NCI-H2107 treated with DMSO at 0.1 percent for 48 hours (cell line): ENCODE data around the gene SPATA16.

Experiments used
- DNase-seq: peaks from one replicate; lab custom pipeline; 2025; ENCODE audit not compliant: unreplicated experiment; lab: John Stamatoyannopoulos, UW

SPATA16 gene

DNA sequence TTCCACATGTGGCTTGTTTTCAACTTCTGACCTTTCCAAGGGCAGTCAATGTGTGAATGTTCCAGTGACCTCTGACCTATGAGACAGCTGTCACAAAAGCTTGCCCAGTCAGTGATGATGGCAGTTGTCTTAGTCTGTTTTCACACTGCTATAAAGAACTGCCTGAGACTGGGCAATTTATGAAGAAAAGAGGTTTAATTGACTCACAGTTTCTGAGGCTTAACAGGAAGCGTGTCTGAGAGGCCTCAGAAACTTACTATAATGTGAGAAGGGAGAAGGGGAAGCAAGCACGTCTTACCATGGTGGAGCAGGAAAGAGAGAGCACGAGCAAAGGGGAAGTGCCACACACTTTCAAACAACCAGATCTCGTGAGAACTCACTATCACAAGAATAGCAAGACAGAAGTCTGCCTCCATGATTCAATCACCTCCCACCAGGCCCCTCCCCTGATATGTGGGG, 294.9 kb downstream of the SPATA16 start:
- no peak for DNase-seq

DNA sequence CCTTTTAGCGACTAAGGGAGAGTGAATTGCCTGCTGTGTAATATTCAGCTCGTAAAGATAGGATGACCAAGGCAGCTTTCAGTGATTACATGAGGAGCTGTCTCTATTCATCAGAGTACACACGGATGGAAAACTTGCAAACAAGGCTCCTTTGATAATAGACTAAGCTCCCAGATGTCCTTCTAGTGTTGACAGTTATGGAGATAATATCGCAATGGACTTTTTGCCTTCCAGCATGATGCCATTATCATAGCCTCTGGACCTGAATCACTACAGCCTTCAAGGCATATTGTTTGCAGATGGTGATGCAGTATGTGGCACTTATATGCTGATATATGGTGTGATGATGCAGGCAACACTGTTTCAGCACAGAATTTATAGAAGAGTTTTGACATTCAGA, 296.6 kb downstream of the SPATA16 start:
- no peak for DNase-seq

- no peak for DNase-seq
These were observed 300.1 kb downstream of the SPATA16 start for GRCh38 chr3:172840913-172841312.

GRCh38 chr3:172840463-172840862, 300.6 kb downstream of the SPATA16 start:
- no peak for DNase-seq

- DNase-seq: no peak
These were observed 301.4 kb downstream of the SPATA16 start for GRCh38 chr3:172839679-172840078.
